ENCODE data around the gene TMEM127. TPM values are rescaled to one million over a fixed set of nuclear protein-coding genes. Genes with fewer than 3 reads are reported as not detected.
"Not testable (repeated sequence)": the region's sequence is repeated elsewhere in the genome, so short reads cannot be mapped to it uniquely, and the experiment has no call there.

The TMEM127 gene
- total RNA-seq, 2 donors from 2014 or later, result 40.4 to 50.4 TPM

DNA sequence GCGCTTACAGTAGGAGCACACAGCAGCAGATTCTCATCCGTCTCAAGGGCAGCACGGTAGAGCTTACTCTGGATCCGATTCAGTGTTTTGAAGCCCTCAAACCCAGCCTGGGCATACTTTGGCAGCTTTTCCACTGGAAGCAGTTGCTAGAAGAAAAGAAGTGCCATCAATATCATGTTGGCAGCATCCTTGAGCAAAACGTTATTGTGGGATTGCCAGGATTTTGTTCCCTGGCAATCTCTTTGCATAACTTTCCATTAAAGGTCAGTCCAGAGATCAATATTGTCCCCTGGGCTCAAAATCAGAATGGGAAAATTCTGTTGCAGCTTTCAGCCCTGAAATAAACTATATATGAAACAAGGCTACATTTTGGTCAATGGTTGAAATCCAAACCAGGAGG lies 31.1 kb upstream of the TMEM127 start:
- no peaks in the 10 kb centered on the region for H3K27me3 ChIP-seq (replicated peaks; ENCODE audit: insufficient read depth)
- intact Hi-C loops (cut with DNase I), result no loop called here
- TF ChIP-seq, protein P1, sequence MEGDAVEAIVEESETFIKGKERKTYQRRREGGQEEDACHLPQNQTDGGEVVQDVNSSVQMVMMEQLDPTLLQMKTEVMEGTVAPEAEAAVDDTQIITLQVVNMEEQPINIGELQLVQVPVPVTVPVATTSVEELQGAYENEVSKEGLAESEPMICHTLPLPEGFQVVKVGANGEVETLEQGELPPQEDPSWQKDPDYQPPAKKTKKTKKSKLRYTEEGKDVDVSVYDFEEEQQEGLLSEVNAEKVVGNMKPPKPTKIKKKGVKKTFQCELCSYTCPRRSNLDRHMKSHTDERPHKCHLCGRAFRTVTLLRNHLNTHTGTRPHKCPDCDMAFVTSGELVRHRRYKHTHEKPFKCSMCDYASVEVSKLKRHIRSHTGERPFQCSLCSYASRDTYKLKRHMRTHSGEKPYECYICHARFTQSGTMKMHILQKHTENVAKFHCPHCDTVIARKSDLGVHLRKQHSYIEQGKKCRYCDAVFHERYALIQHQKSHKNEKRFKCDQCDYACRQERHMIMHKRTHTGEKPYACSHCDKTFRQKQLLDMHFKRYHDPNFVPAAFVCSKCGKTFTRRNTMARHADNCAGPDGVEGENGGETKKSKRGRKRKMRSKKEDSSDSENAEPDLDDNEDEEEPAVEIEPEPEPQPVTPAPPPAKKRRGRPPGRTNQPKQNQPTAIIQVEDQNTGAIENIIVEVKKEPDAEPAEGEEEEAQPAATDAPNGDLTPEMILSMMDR (IDR thresholded peaks at IDR 0.05), result no peak
- TF ChIP-seq POLR2A (IDR thresholded peaks at IDR 0.05) (no peak), POLR2AphosphoS5 (IDR thresholded peaks at IDR 0.05) (no peak)
- H3K4me3 ChIP-seq, result no peak overlapping the region
- no peaks in the 10 kb centered on the region for H3K4me1 ChIP-seq (replicated peaks)
- DNase-seq (ENCODE audit: low spot score), result no peak
- H3K27ac ChIP-seq, result no peak overlapping the region
- WGBS, result 83% methylated on average over 5 of the region's 5 CpGs
- H3K36me3 ChIP-seq, result peaks cover 48 to 49% of the 10 kb centered on the region in 2 donors
- H3K9me3 ChIP-seq, result no peaks in the 10 kb centered on the region

DNA sequence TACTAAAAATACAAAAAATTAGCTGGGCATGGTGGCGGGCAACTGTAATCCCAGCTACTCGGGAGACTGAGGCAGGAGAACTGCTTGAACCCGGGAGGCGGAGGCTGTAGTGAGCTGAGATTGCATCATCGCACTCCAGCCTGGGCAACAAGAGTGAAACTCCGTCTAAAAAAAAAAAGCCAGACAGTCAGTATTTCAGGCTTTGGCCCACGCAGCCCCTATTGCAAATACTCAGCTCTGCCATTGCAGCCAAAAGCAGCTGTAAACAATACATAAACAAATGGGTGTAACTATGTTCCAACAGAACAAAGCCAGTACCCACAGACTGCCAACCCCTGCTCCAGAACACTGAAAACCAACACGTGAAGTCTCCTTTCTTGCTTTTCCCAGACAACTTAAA lies 28.5 kb upstream of the TMEM127 start:
- H3K9me3 ChIP-seq; H3K27ac ChIP-seq; DNase-seq (ENCODE audit: low spot score); H3K4me1 ChIP-seq (replicated peaks); H3K27me3 ChIP-seq (replicated peaks; ENCODE audit: insufficient read depth); H3K4me3 ChIP-seq; intact Hi-C loops (cut with DNase I): not testable (repeated sequence)
- peaks cover 59 to 61% of the 10 kb centered on the region in 2 donors for H3K36me3 ChIP-seq
- 88% methylated on average over 8 of the region's 8 CpGs for WGBS

DNA sequence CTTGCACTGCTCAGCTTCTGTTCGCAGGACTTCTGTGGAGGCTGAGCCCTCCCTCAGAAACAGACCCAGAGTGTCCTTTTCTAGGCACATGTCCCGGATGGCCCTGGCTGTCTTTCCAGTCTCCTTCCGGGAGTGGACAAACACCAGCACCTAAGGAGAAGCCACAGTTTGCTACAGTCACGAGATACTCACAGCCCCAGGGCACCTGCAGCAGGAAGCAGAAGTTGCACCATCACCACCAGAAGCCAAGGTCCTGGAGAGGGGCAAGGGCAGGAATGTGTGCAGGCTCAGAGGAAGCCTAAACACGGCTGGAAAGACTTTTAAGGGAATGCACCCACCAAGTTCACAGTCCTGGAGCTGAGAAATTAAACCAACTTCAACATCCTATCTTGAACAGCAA lies 26.0 kb upstream of the TMEM127 start:
- no peaks in the 10 kb centered on the region for H3K27me3 ChIP-seq (replicated peaks; ENCODE audit: insufficient read depth)
- H3K4me1 ChIP-seq (replicated peaks), result no peaks in the 10 kb centered on the region
- H3K36me3 ChIP-seq, result peaks cover 61 to 63% of the 10 kb centered on the region in 2 donors
- intact Hi-C loops (cut with DNase I), result no loop called here
- H3K4me3 ChIP-seq, result no peak overlapping the region
- no peak overlapping the region for H3K27ac ChIP-seq
- DNase-seq (ENCODE audit: low spot score), result no peak
- TF ChIP-seq POLR2A (IDR thresholded peaks at IDR 0.05) (no peak), POLR2AphosphoS5 (IDR thresholded peaks at IDR 0.05) (no peak)
- TF ChIP-seq, protein P1 (IDR thresholded peaks at IDR 0.05), result no peak
- H3K9me3 ChIP-seq, result no peaks in the 10 kb centered on the region
- 86% methylated on average over 5 of the region's 5 CpGs for WGBS

DNA sequence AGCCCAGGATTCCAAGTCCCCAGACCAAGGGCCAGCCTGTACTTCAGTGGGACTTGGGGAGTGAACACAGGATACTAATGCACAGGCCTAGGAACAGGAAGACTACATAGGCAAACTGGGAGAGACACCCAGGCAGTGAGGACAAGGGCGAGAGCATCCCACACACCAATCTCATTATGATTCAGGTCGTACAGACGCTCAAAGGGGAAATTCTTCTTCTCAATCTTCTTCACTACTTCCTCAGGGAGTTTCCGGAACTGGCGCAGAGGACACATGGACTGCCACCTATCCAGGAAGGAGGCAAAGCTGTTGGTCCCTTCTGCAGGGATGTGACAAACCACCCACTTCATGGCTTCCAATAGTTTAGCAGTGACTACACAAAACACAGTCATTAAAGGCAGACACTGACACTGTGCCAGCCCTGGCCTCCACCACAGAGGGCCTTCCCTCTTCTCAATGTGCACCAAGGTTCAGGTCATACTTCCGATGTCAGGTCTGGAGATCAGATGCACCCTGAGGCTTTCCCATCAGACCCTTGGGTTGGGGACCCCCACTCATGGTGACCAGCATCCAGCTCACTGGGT lies 21.6 kb upstream of the TMEM127 start:
- intact Hi-C loops (cut with DNase I), result no loop called here
- no peak for DNase-seq (ENCODE audit: low spot score)
- 90% methylated on average over 6 of the region's 6 CpGs for WGBS
- no peaks in the 10 kb centered on the region for H3K4me1 ChIP-seq (replicated peaks)
- no peak overlapping the region for H3K27ac ChIP-seq
- H3K36me3 ChIP-seq, result peaks cover 60 to 78% of the 10 kb centered on the region in 2 donors
- no peaks in the 10 kb centered on the region for H3K9me3 ChIP-seq
- TF ChIP-seq POLR2A (IDR thresholded peaks at IDR 0.05), result no peak
- no peaks in the 10 kb centered on the region for H3K27me3 ChIP-seq (replicated peaks; ENCODE audit: insufficient read depth)
- no peak overlapping the region for H3K4me3 ChIP-seq

DNA sequence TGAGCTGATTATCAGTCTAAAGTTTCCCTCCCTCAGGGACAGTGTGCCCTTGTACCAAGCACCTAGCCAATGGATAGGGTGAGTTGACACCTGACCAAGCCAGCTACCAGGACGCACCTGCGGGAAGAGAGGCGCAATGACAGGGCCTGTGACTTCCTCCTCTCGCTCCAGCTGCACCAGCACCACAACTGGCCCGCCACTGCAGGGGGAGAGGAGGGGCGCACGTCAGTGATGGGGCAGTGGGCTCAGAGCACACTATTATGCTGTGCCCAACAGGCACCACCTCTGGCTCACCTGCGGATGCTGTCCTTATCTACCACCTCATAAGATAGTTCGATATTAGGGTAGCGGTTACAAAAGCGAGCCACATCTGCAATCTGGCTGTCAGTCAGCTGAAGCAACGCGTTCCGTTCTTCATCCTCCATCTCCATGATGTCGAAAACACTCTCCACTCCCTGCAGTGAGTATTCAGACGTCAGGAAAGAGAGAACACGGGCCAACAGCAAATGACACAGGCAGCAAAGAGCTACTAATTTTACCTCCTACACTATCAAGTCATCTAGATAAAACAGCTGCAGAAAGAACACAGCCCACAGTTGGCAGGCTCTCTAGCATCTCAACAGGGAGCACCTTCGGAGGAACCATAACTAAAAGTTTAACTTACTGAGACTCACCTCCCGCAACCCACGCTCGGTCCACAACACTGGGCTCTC lies 11.1 kb upstream of the TMEM127 start:
- Histone ChIP-seq H3K4me1 (replicated peaks) (no peaks in the 10 kb centered on the region), H3K36me3 (peaks cover 36 to 40% of the 10 kb centered on the region in 2 donors), H3K27ac (no peak overlapping the region), H3K27me3 (replicated peaks; ENCODE audit: insufficient read depth) (no peaks in the 10 kb centered on the region), H3K9me3 (no peaks in the 10 kb centered on the region), H3K4me3 (no peak overlapping the region)
- TF ChIP-seq, protein P1 (IDR thresholded peaks at IDR 0.05), result no peak
- no peak for TF ChIP-seq POLR2A (IDR thresholded peaks at IDR 0.05)
- WGBS, result 93% methylated on average over 21 of the region's 21 CpGs
- DNase-seq (ENCODE audit: low spot score), result no peak
- intact Hi-C loops (cut with DNase I), result no loop called here
